Neural progenitor cell (in vitro differentiated cells): Measurements from ENCODE around the gene HOXB7. TPM values are rescaled to one million over a fixed set of nuclear protein-coding genes. Genes with fewer than 3 reads are reported as not detected.

Source experiments
- DNase-seq: peaks from one replicate; pipeline ENCODE4 v3.0.0-alpha.2; 2016; ENCODE audit warnings: low spot score
- H2AFZ ChIP-seq: fragments of 200-600 bp; sonication (generic); replicated peaks from 2 replicates; pipeline ENCODE4 v1.6.1; 2016; ENCODE audit warnings: antibody characterized with exemption
- H3F3A ChIP-seq: fragments of 200-600 bp; sonication (generic); 2 replicates; pipeline ENCODE4 v1.6.1; 2016; ENCODE audit warnings: antibody characterized with exemption, low read depth
- H3K27ac ChIP-seq: fragments of 200-600 bp; sonication (generic); 2 replicates; pipeline ENCODE4 v1.5.1; 2016; ENCODE audit warnings: mild to moderate bottlenecking
- H3K27me3 ChIP-seq: fragments of 200-600 bp; sonication (generic); 2 replicates; pipeline ENCODE4 v1.6.1; 2016; ENCODE audit warnings: mild to moderate bottlenecking, moderate library complexity
- H3K36me3 ChIP-seq: fragments of 200-600 bp; sonication (generic); 2 replicates; pipeline ENCODE4 v1.5.1; 2016
- H3K4me1 ChIP-seq: fragments of 200-600 bp; sonication (generic); 2 replicates; pipeline ENCODE4 v1.6.1; 2016; ENCODE audit warnings: mixed run types
- H3K4me2 ChIP-seq: fragments of 200-600 bp; sonication (generic); 2 replicates; pipeline ENCODE4 v1.6.1; 2016
- H3K4me3 ChIP-seq: fragments of 200-600 bp; sonication (generic); 2 replicates; pipeline ENCODE4 v1.5.1; 2016
- H3K79me2 ChIP-seq: fragments of 200-600 bp; sonication (generic); 2 replicates; pipeline ENCODE4 v1.6.1; 2016; ENCODE audit warnings: low read depth
- H3K9ac ChIP-seq: fragments of 200-600 bp; sonication (generic); 2 replicates; pipeline ENCODE4 v1.6.1; 2016
- H3K9me3 ChIP-seq: fragments of 200-600 bp; sonication (generic); 2 replicates; pipeline ENCODE4 v1.5.1; 2016; ENCODE audit warnings: low read depth
- H4K20me1 ChIP-seq: fragments of 200-600 bp; sonication (generic); 2 replicates; pipeline ENCODE4 v1.6.1; 2016; ENCODE audit warnings: low read depth
- H3K27ac Mint-ChIP-seq: 3 replicates; pipeline ENCODE4 v1.8.0; 2021; ENCODE audit warnings: mixed read lengths
- H3K27me3 Mint-ChIP-seq: 2 replicates; pipeline ENCODE4 v1.8.0; 2022; ENCODE audit warnings: low read depth, mild to moderate bottlenecking, inconsistent platforms, moderate library complexity, mixed read lengths; ENCODE audit not compliant: insufficient read depth
- H3K36me3 Mint-ChIP-seq: 3 replicates; pipeline ENCODE4 v1.8.0; 2021; ENCODE audit warnings: mixed read lengths
- H3K4me1 Mint-ChIP-seq: 3 replicates; pipeline ENCODE4 v1.8.0; 2021; ENCODE audit warnings: mixed read lengths
- H3K4me3 Mint-ChIP-seq: 3 replicates; pipeline ENCODE4 v1.8.0; 2021; ENCODE audit warnings: mild to moderate bottlenecking, moderate library complexity, mixed read lengths
- H3K9me3 Mint-ChIP-seq: 3 replicates; pipeline ENCODE4 v1.8.0; 2020; ENCODE audit warnings: mixed read lengths
- CTCF ChIP-seq: fragments of 200-600 bp; sonication (generic); IDR thresholded peaks from 2 replicates; pipeline ENCODE4 v1.5.1; 2017; ENCODE audit warnings: antibody characterized with exemption, mild to moderate bottlenecking
- EZH2 ChIP-seq: fragments of 200-600 bp; sonication (generic); IDR thresholded peaks from 2 replicates; pipeline ENCODE4 v1.6.1; 2017; ENCODE audit warnings: antibody characterized with exemption, mild to moderate bottlenecking, moderate library complexity
- EZH2phosphoT487 ChIP-seq: fragments of 200-600 bp; sonication (generic); IDR thresholded peaks from 2 replicates; pipeline ENCODE4 v1.6.1; 2017; ENCODE audit warnings: antibody characterized with exemption
- total RNA-seq: library from RNA; depleted of rRNA; stranded (reverse); fragments of >200 nt; gene quantifications from 2 replicates; pipeline ENCODE4 v1.2.3, GENCODE V29; 2015; ENCODE audit warnings: low replicate concordance

HOXB7 gene
- total RNA-seq, 1 donor from 2014 or later = not detected

- no peak for DNase-seq
- peaks cover 15% of the 10 kb centered on the region for H3K9me3 Mint-ChIP-seq
- peak overlapping the region; percentile 59 for H3K4me3 Mint-ChIP-seq
- Histone ChIP-seq H3F3A (no peaks in the 10 kb centered on the region), H3K27ac (no peak overlapping the region), H3K4me1 (no peaks in the 10 kb centered on the region), H3K4me2 (no peak overlapping the region), H2AFZ (no peak overlapping the region), H3K4me3 (no peak overlapping the region), H3K9ac (no peak overlapping the region), H4K20me1 (peaks cover 92% of the 10 kb centered on the region), H3K9me3 (no peaks in the 10 kb centered on the region), H3K79me2 (no peaks in the 10 kb centered on the region), H3K27me3 (peaks cover 100% of the 10 kb centered on the region), H3K36me3 (no peaks in the 10 kb centered on the region)
- no peak overlapping the region for H3K27ac Mint-ChIP-seq
- H3K27me3 Mint-ChIP-seq = peaks cover 95% of the 10 kb centered on the region
- no peaks in the 10 kb centered on the region for H3K36me3 Mint-ChIP-seq
- peaks cover 3% of the 10 kb centered on the region for H3K4me1 Mint-ChIP-seq
- TF ChIP-seq EZH2phosphoT487 (peak; percentile 31), EZH2 (no peak), CTCF (no peak)
Measured at GRCh38 chr17:48630925-48631692, 20.3 kb upstream of the HOXB7 start.

GRCh38 chr17:48630009-48630924, 19.4 kb upstream of the HOXB7 start:
- TF ChIP-seq CTCF (no peak), EZH2 (peak; percentile 31), EZH2phosphoT487 (no peak)
- Mint-ChIP-seq H3K4me1 (peaks cover 6% of the 10 kb centered on the region), H3K36me3 (no peaks in the 10 kb centered on the region), H3K9me3 (peaks cover 14% of the 10 kb centered on the region), H3K4me3 (no peak overlapping the region), H3K27me3 (peaks cover 93% of the 10 kb centered on the region), H3K27ac (no peak overlapping the region)
- H4K20me1 ChIP-seq = peaks cover 95% of the 10 kb centered on the region
- no peak overlapping the region for H3K27ac ChIP-seq
- H3K27me3 ChIP-seq = peaks cover 100% of the 10 kb centered on the region
- no peaks in the 10 kb centered on the region for H3K79me2 ChIP-seq
- no peaks in the 10 kb centered on the region for H3K9me3 ChIP-seq
- H3K4me1 ChIP-seq = peaks cover 8% of the 10 kb centered on the region
- no peak overlapping the region for H3K4me3 ChIP-seq
- DNase-seq = no peak
- no peak overlapping the region for H2AFZ ChIP-seq
- no peak overlapping the region for H3K4me2 ChIP-seq
- H3F3A ChIP-seq = peaks cover 4% of the 10 kb centered on the region
- H3K36me3 ChIP-seq = no peaks in the 10 kb centered on the region
- no peak overlapping the region for H3K9ac ChIP-seq

GRCh38 chr17:48629411-48629759, 18.6 kb upstream of the HOXB7 start:
- no peak overlapping the region for H3K9ac ChIP-seq
- no peaks in the 10 kb centered on the region for H3K36me3 Mint-ChIP-seq
- H2AFZ ChIP-seq = no peak overlapping the region
- H3K4me3 ChIP-seq = no peak overlapping the region
- H3K9me3 ChIP-seq = no peaks in the 10 kb centered on the region
- no peaks in the 10 kb centered on the region for H3K36me3 ChIP-seq
- H3K27ac ChIP-seq = no peak overlapping the region
- H3K4me1 ChIP-seq = peaks cover 9% of the 10 kb centered on the region
- no peak overlapping the region for H3K4me2 ChIP-seq
- no peak overlapping the region for H3K4me3 Mint-ChIP-seq
- peaks cover 100% of the 10 kb centered on the region for H3K27me3 ChIP-seq
- peaks cover 4% of the 10 kb centered on the region for H3F3A ChIP-seq
- H3K79me2 ChIP-seq = no peaks in the 10 kb centered on the region
- peaks cover 12% of the 10 kb centered on the region for H3K9me3 Mint-ChIP-seq
- peaks cover 98% of the 10 kb centered on the region for H4K20me1 ChIP-seq
- DNase-seq = no peak
- H3K27me3 Mint-ChIP-seq = peaks cover 87% of the 10 kb centered on the region
- no peak for TF ChIP-seq CTCF
- TF ChIP-seq EZH2phosphoT487 = no peak
- TF ChIP-seq EZH2 = peak; percentile 68
- H3K4me1 Mint-ChIP-seq = peaks cover 6% of the 10 kb centered on the region
- no peak overlapping the region for H3K27ac Mint-ChIP-seq
